HepG2 (cell line): Measurements from ENCODE around the gene CCDC57. TPM values are rescaled to one million over a fixed set of nuclear protein-coding genes. Genes with fewer than 3 reads are reported as not detected.
A peak's percentile ranks its signal among the peaks of the same experiment; 100 is the strongest.

ENCODE experiments used
- CSRNP1 ChIP-seq: sonication (generic); formaldehyde crosslinking; IDR thresholded peaks from 2 replicates; pipeline ENCODE4 v1.8.1; 2023; ENCODE audit warnings: mild to moderate bottlenecking, missing genetic modification reagents
- HNF4A ChIP-seq: sonication (generic); formaldehyde crosslinking; IDR thresholded peaks from 2 replicates; pipeline ENCODE4 v1.4.0; 2020; ENCODE audit warnings: missing genetic modification reagents
- HNF4G ChIP-seq, 2 experiments: sonication (generic) in 1 of 2; formaldehyde crosslinking in 1 of 2; IDR thresholded peaks; 2 replicates each; pipeline versions ENCODE4 v1.4.0 to v1.6.1; 2011 to 2020; ENCODE audit warnings: borderline replicate concordance in 2 of 2, low read depth in 2 of 2, mild to moderate bottlenecking in 2 of 2, low read length in 1 of 2, missing genetic modification reagents in 1 of 2, moderate library complexity in 1 of 2
- KLF15 ChIP-seq: sonication (generic); formaldehyde crosslinking; IDR thresholded peaks from 2 replicates; pipeline ENCODE4 v1.8.1; 2023; ENCODE audit warnings: borderline replicate concordance, mild to moderate bottlenecking, inconsistent platforms, missing genetic modification reagents, mixed read lengths
- MED13 ChIP-seq: sonication (generic); formaldehyde crosslinking; IDR thresholded peaks from 2 replicates; pipeline ENCODE4 v1.5.0; 2020; ENCODE audit warnings: missing genetic modification reagents
- MEF2D ChIP-seq: sonication (generic); formaldehyde crosslinking; IDR thresholded peaks from 2 replicates; pipeline ENCODE4 v1.5.1; 2020; ENCODE audit warnings: mild to moderate bottlenecking, missing genetic modification reagents
- MXI1 ChIP-seq: IDR thresholded peaks from 3 replicates; pipeline ENCODE4 v1.6.1; 2012; ENCODE audit warnings: low read depth, low read length, inconsistent platforms, borderline replicate concordance
- POLR2A ChIP-seq, 2 experiments: IDR thresholded peaks; 2 replicates each; pipeline ENCODE4 v1.6.1; 2011; ENCODE audit warnings: low read depth in 2 of 2, low read length in 2 of 2, mild to moderate bottlenecking in 1 of 2, moderate library complexity in 1 of 2; ENCODE audit not compliant: insufficient read depth in 1 of 2
- RELA ChIP-seq: sonication (generic); formaldehyde crosslinking; IDR thresholded peaks from 2 replicates; pipeline ENCODE4 v1.4.0; 2020; ENCODE audit warnings: missing genetic modification reagents
- RFX3 ChIP-seq: IDR thresholded peaks from 2 replicates; pipeline ENCODE4 v1.6.1; 2016; ENCODE audit warnings: missing biosample characterization, missing genetic modification reagents
- SMC3 ChIP-seq: IDR thresholded peaks from 2 replicates; pipeline ENCODE4 v1.6.1; 2011; ENCODE audit warnings: low read length, improper control_type of control experiment
- SOX5 ChIP-seq: IDR thresholded peaks from 2 replicates; pipeline ENCODE4 v1.6.1; 2016; ENCODE audit warnings: borderline replicate concordance
- ZNF138 ChIP-seq: sonication (generic); formaldehyde crosslinking; IDR thresholded peaks from 2 replicates; pipeline ENCODE4 v1.5.0; 2020; ENCODE audit warnings: mild to moderate bottlenecking, low read depth, missing genetic modification reagents
- ZNF160 ChIP-seq: sonication (generic); formaldehyde crosslinking; IDR thresholded peaks from 2 replicates; pipeline ENCODE4 v1.8.0; 2022; ENCODE audit warnings: mild to moderate bottlenecking, inconsistent platforms, missing genetic modification reagents
- ZNF678 ChIP-seq: sonication (generic); formaldehyde crosslinking; IDR thresholded peaks from 2 replicates; pipeline ENCODE4 v1.4.0; 2020; ENCODE audit warnings: mild to moderate bottlenecking, missing genetic modification reagents
- ZNF749 ChIP-seq: sonication (generic); formaldehyde crosslinking; IDR thresholded peaks from 2 replicates; pipeline ENCODE4 v1.8.0; 2022; ENCODE audit warnings: mild to moderate bottlenecking, missing genetic modification reagents, moderate library complexity, borderline replicate concordance
- ZNF777 ChIP-seq: sonication (generic); formaldehyde crosslinking; IDR thresholded peaks from 2 replicates; pipeline ENCODE4 v1.4.0; 2020; ENCODE audit warnings: missing genetic modification reagents
- ZNF788 ChIP-seq: sonication (generic); formaldehyde crosslinking; IDR thresholded peaks from 2 replicates; pipeline ENCODE4 v1.5.0; 2020; ENCODE audit warnings: mild to moderate bottlenecking, missing genetic modification reagents, borderline replicate concordance
- ZSCAN12 ChIP-seq: sonication (generic); formaldehyde crosslinking; IDR thresholded peaks from 2 replicates; pipeline ENCODE4 v1.9.0; 2021; ENCODE audit warnings: mild to moderate bottlenecking, missing genetic modification reagents
- polyA plus RNA-seq, 8 experiments: library from polyadenylated mRNA; depleted of rRNA in 3 of 8; stranded (reverse) in 7 of 8; unstranded in 1 of 8; fragments of >200 nt; fragmentation: Illumina TruSeq in 4 of 8; extraction: Trizol in 4 of 8; gene quantifications; 2 replicates each; pipeline versions ENCODE4 v1.2.1 to v1.2.3, GENCODE V29; 2011 to 2016; ENCODE audit warnings: low read depth in 4 of 8, missing spikeins in 1 of 8, mixed read lengths in 1 of 8; ENCODE audit not compliant: insufficient read depth in 1 of 8
- total RNA-seq, 5 experiments: library from RNA; depleted of rRNA; stranded (reverse); fragments of >200 nt; fragmentation: Illumina TruSeq; extraction: Trizol; gene quantifications; 2 replicates each; pipeline ENCODE4 v1.2.3, GENCODE V29; 2016; ENCODE audit warnings: low read depth in 1 of 5
- TF ChIP-seq, protein P1 (sequence below): sonication (generic); formaldehyde crosslinking; IDR thresholded peaks from 2 replicates; pipeline ENCODE4 v1.5.0; 2020; ENCODE audit warnings: mild to moderate bottlenecking, missing genetic modification reagents, borderline replicate concordance
- TF ChIP-seq, protein P2 (sequence below): IDR thresholded peaks from 2 replicates; pipeline ENCODE4 v1.6.1; 2016; ENCODE audit warnings: mild to moderate bottlenecking

The CCDC57 gene
- total and polyA plus RNA-seq, 2 of the 13 experiments (the other 11 are each of a cell fraction or from before 2014, with no cell fraction given): 59.3 to 59.9 TPM

- TF ChIP-seq MEF2D (CRISPR knock-in tag) (peak; percentile 76; the same call in 1 of the 2 replicates), ZNF749 (CRISPR knock-in tag) (peak; percentile 24; the same call in 1 of the 2 replicates), RELA (0 out of 2 replicates have a peak, but pooled peaks have one; percentile 14), MXI1 (no peak), HNF4A (CRISPR knock-in tag) (peak; percentile 61), KLF15 (0 out of 2 replicates have a peak, but pooled peaks have one; percentile 49), CSRNP1 (peak; percentile 90), HNF4G (IDR thresholded peaks at IDR 0.05; ENCODE audit: borderline replicate concordance, low read depth, low read length) (no peak; the same call in 1 of the 2 replicates), HNF4G (CRISPR knock-in tag; IDR thresholded peaks at IDR 0.05; ENCODE audit: borderline replicate concordance, low read depth) (0 out of 2 replicates have a peak, but pooled peaks have one; percentile 34), POLR2A (IDR thresholded peaks at IDR 0.05; ENCODE audit: insufficient read depth in 1 of 2, low read depth in 2 of 2, low read length in 2 of 2) (peak in 1 of 2 experiments; percentile 61; a peak in 2 of 4 replicates), SOX5 (CRISPR knock-in tag) (0 out of 2 replicates have a peak, but pooled peaks have one; percentile 16), ZNF788 (CRISPR knock-in tag) (peak; percentile 81; the same call in 1 of the 2 replicates), SMC3 (0 out of 2 replicates have a peak, but pooled peaks have one; percentile 1), ZSCAN12 (no peak), ZNF138 (CRISPR knock-in tag) (peak; percentile 79; the same call in 1 of the 2 replicates), ZNF678 (no peak), RFX3 (CRISPR knock-in tag) (no peak), ZNF160 (CRISPR knock-in tag) (no peak), MED13 (peak; percentile 85), ZNF777 (CRISPR knock-in tag) (0 out of 2 replicates have a peak, but pooled peaks have one; percentile 19)
- TF ChIP-seq, protein P1, sequence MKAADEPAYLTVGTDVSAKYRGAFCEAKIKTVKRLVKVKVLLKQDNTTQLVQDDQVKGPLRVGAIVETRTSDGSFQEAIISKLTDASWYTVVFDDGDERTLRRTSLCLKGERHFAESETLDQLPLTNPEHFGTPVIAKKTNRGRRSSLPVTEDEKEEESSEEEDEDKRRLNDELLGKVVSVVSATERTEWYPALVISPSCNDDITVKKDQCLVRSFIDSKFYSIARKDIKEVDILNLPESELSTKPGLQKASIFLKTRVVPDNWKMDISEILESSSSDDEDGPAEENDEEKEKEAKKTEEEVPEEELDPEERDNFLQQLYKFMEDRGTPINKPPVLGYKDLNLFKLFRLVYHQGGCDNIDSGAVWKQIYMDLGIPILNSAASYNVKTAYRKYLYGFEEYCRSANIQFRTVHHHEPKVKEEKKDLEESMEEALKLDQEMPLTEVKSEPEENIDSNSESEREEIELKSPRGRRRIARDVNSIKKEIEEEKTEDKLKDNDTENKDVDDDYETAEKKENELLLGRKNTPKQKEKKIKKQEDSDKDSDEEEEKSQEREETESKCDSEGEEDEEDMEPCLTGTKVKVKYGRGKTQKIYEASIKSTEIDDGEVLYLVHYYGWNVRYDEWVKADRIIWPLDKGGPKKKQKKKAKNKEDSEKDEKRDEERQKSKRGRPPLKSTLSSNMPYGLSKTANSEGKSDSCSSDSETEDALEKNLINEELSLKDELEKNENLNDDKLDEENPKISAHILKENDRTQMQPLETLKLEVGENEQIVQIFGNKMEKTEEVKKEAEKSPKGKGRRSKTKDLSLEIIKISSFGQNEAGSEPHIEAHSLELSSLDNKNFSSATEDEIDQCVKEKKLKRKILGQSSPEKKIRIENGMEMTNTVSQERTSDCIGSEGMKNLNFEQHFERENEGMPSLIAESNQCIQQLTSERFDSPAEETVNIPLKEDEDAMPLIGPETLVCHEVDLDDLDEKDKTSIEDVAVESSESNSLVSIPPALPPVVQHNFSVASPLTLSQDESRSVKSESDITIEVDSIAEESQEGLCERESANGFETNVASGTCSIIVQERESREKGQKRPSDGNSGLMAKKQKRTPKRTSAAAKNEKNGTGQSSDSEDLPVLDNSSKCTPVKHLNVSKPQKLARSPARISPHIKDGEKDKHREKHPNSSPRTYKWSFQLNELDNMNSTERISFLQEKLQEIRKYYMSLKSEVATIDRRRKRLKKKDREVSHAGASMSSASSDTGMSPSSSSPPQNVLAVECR (CRISPR knock-in tag): peak; percentile 25; the same call in 1 of the 2 replicates
- TF ChIP-seq, protein P2, sequence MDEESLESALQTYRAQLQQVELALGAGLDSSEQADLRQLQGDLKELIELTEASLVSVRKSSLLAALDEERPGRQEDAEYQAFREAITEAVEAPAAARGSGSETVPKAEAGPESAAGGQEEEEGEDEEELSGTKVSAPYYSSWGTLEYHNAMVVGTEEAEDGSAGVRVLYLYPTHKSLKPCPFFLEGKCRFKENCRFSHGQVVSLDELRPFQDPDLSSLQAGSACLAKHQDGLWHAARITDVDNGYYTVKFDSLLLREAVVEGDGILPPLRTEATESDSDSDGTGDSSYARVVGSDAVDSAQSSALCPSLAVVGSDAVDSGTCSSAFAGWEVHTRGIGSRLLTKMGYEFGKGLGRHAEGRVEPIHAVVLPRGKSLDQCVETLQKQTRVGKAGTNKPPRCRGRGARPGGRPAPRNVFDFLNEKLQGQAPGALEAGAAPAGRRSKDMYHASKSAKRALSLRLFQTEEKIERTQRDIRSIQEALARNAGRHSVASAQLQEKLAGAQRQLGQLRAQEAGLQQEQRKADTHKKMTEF (CRISPR knock-in tag): 0 out of 2 replicates have a peak, but pooled peaks have one; percentile 12
Measured at GRCh38 chr17:82242977-82243647, 30.5 kb upstream of the CCDC57 start (continued).
